GM18505 (cell line): ENCODE measurements around the gene NIPSNAP3A.
"Not testable (repeated sequence)": the region's sequence is repeated elsewhere in the genome, so short reads cannot be mapped to it uniquely, and the experiment has no call there.

Experiments
- ATAC-seq: cut with Tn5 transposase; IDR thresholded peaks from one replicate; pipeline ENCODE4 v1.9.1; 2021; ENCODE audit not compliant: unreplicated experiment
- POLR2A ChIP-seq: IDR thresholded peaks from 4 replicates; pipeline ENCODE4 v1.6.1; 2011; ENCODE audit warnings: borderline replicate concordance; ENCODE audit not compliant: insufficient read depth, insufficient read length; ENCODE audit errors: extremely low read depth

The NIPSNAP3A gene

DNA sequence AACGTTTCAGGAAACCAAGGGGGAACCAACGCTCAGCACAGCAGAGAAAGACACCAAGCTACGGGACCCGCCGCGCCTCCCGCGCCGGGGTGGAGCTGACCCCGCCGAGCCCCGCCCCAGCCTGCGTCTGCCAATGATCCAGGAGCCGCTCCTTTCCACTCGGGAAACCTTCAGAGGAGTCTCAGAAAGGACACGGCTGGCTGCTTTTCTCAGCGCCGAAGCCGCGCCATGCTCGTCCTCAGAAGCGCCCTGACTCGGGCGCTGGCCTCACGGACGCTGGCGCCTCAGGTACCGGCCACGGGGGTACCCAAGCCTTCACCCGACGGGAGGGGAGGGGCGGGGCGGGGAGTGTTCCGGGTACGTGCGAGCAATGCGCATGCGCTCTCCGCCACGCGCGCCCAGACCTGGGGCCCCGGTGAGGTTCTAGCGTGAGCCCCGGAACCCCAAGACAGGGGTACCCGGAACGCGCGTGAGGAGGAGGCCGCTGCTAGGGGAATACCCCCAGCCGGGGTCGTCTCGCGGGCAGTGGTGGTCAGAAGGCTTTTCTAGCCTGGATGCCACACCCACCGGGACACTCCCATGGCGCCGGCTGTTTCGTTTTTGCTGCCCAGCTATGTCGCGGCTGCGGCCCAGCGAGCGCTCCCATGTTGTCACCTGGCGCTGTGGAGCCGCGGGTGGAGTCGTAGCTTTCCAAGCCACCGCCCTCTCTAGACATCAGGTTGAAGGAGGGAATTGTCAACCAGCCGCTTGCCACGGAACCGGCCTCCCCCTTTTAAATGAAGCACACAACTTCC lies at the start of gene NIPSNAP3A:
TSS of gene NIPSNAP3A (plus strand) at position 119 of the 794 bp plus-strand sequence. CDS start at position 229, 110 bp downstream.
- peak; percentile 87 for ATAC-seq
- peak; percentile 83 for TF ChIP-seq POLR2A

DNA sequence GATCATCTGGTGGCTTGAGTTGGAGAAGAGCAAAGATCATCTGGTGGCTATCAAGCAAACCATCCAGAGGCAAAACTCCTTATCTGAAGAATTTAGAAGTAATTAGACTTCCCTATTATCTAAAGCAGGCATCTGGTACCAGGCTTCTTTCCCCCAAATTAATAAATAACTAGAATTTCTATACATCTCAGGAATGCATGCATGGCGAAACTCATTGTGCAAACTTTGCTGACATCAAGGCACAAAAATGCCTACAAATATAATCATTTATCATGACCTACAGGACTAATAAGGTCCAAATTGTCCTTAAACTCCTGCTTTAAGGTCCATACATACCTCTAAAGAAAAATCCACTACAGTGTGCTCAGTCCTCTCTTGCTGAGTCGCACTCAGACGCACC lies 47.2 kb upstream of the NIPSNAP3A start:
- no peak for ATAC-seq
- TF ChIP-seq POLR2A, result no peak

DNA sequence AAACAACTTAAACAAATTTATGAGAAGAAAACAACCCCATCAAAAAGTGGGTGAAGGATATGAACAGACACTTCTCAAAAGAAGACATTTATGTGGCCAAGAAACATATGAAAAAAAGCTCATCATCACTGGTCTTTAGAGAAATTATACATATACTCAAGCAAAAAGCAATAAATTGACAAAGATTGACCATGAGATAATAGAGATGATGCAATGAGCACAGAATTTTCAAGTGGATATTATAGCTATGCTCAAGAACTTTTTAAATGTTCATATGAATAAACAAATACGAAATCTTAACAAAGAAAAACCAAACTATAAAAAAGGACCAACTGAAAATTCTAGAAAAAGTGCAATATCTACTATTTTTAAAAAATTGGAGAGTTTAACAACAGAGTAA lies 38.7 kb upstream of the NIPSNAP3A start:
- not testable (repeated sequence) for ATAC-seq

DNA sequence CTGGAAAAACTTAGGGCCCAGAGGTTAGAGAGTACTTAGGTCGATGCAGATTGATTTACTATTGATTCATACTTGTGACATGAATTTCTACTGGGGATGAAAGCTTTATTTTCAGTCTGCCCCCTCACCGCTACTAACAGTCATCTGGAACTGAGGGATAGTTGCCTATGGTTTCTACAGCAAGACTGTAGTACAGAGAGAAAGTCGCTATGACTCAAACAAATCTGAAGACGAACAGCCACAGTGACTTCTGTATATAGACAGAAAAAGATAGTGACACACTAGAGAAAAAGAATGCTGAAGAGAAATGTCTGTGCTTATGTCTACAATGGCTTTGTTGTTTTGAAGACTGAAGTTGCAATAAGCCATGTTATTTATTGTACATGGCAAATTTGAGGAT lies 35.9 kb upstream of the NIPSNAP3A start:
- TF ChIP-seq POLR2A, result no peak
- no peak for ATAC-seq

- no peak for ATAC-seq
- no peak for TF ChIP-seq POLR2A
Measured at GRCh38 chr9:104725014-104725413, 22.5 kb upstream of the NIPSNAP3A start.

DNA sequence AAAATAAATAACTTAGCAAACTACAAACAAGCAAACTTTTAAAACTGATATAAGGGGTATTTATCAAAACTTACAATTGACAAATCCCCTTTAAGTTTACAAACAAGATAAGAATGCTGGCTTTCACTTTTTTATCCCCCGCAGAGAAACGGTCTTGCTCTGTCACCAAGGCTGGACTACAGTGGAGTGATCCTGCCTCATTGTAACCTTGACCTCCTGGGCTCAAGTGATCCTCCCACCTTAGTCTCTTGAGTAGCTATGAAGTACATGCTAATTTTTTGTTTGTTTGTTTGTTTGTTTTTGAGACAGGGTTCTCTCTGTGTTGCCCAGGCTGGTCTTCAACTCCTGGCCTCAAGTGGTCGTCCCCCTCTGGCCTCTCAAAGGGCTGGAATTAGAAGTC lies 9.0 kb upstream of the NIPSNAP3A start:
- no peak for TF ChIP-seq POLR2A
- no peak for ATAC-seq

GRCh38 chr9:104740621-104741020 lies 6.9 kb upstream of the NIPSNAP3A start:
- ATAC-seq, result no peak
- no peak for TF ChIP-seq POLR2A

- ATAC-seq, result peak; percentile 32
- TF ChIP-seq POLR2A, result no peak
Measured at GRCh38 chr9:104743376-104743985, 4.0 kb upstream of the NIPSNAP3A start.

DNA sequence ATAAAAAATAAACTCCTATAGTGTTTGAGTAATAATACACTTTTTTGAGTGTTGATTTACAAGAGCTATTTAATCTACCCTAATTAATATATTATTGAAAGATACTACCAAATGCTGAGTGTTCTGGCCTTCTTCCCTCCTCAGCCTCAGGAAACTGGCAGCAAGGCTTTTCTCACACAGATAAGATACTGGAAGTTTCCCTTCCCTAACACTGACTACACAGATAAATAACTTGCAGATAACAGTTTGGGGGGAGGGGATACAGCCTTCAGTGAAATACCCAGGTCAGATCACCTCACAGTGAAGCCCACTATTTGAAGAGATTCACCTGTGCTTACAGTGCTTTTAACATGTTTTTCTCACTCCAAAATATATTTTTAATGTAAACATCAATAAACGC lies 1.6 kb upstream of the NIPSNAP3A start:
- ATAC-seq, result no peak
- no peak for TF ChIP-seq POLR2A

- no peak for TF ChIP-seq POLR2A
- no peak for ATAC-seq
Measured at GRCh38 chr9:104746285-104746684, 1.2 kb upstream of the NIPSNAP3A start.

GRCh38 chr9:104746798-104747197 lies 685 bp upstream of the NIPSNAP3A start:
- ATAC-seq, result no peak
- no peak for TF ChIP-seq POLR2A

DNA sequence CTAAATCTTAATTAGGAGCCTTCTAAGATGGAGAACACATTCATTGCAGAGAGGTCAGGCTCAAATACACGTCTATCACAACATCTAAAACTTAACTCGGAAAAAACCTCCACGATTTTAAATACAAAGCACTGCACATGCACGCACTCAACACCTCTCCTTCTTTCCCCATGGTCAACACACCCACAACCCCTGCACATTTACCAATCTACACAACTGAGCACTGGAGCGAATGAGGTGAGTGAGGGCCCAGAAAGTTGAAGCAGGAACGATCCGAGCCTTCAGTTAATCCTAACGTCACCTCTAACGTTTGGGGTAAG lies 278 bp upstream of the NIPSNAP3A start:
- ATAC-seq, result no peak
- no peak for TF ChIP-seq POLR2A

DNA sequence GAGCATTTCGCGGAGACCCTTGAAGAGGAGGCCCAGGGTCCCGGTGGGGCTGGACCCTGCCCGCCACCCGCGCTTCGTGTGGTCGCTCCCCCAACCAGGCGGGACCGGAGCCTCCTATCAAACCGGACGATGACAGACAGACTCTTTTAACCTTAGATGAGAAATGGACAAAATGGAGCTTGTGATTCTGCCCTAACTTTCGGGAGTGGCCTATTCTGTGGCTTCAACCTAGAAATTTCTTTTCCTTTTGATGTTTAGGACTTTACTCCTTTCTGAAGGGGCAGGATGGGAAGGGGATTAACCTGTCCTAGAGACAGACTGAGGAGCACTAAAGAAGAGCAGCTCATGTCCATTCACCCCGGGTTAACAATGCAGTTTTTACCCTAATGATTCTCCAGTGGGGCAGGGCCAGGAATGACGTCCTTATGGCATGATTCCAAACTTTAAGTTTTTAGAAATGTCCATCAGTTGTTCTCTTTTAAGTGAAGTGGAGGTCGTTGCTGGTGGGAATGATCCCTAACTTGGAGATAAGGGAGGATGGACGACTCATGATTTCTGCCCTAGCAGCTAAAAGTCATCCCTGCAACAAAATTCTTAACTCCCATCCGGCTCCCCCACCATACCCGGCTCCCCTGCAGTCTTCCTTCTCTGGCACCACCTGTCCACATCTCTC lies 1.0 kb downstream of the NIPSNAP3A start:
- ATAC-seq, result peak; percentile 1
- no peak for TF ChIP-seq POLR2A

GRCh38 chr9:104750185-104750767 lies 2.8 kb downstream of the NIPSNAP3A start:
- TF ChIP-seq POLR2A, result no peak
- ATAC-seq, result no peak

DNA sequence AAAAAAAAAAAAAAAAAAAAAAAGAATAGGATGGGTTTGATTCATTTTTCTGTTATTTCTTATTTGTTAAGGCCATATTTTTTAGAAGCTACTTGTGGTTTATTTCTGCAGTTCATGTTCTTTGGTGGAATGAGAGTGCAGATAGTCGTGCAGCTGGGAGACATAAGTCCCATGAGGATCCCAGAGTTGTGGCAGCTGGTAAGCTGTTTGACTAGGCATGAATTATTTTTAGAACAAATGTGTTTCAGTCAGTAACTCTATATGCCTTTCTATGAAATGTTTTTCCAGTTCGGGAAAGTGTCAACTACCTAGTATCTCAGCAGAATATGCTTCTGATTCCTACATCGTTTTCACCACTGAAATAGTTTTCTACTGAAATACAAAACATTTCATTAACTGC lies 11.5 kb downstream of the NIPSNAP3A start:
- ATAC-seq, result no peak
- no peak for TF ChIP-seq POLR2A

DNA sequence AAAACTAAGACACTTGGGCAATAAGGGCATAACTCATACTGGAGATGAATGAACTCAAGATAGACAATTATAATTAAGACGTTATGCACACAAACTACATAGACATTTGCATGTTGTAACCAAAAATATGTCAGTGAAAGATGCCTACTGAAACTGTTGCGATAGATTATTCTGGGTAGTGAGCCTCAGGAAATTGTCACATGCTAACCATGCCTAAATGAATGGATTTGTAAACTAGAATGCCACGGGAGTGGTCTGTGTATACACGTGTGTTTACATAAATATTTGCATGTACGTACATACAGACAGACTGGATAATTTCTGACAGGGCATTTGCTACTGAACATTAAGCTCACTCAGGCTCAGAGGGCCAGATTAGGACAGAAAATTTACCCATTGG lies 17.7 kb downstream of the NIPSNAP3A start:
- TF ChIP-seq POLR2A, result no peak
- no peak for ATAC-seq
